ENCODE measurements around the gene LYPD6.
A peak's percentile ranks its signal among the peaks of the same experiment; 100 is the strongest.

The LYPD6 gene

GRCh38 chr2:149410701-149411484 is 80.5 kb downstream of the LYPD6 start:
- TF ChIP-seq CTCF (IDR thresholded peaks at IDR 0.05; ENCODE audit: insufficient read depth, low read depth, low read length, missing control alignments): no peak
- peak; percentile 98 for DNase-seq (ENCODE audit: low read depth)
- no peak overlapping the region for H3K4me3 ChIP-seq (ENCODE audit: low read length)

- H3K4me3 ChIP-seq (ENCODE audit: low read length): no peak overlapping the region
- DNase-seq (ENCODE audit: low read depth): no peak
- TF ChIP-seq CTCF (IDR thresholded peaks at IDR 0.05; ENCODE audit: insufficient read depth, low read depth, low read length, missing control alignments): no peak
These were observed 83.1 kb downstream of the LYPD6 start for GRCh38 chr2:149413487-149413886.

- no peak overlapping the region for H3K4me3 ChIP-seq (ENCODE audit: low read length)
- TF ChIP-seq CTCF (IDR thresholded peaks at IDR 0.05; ENCODE audit: insufficient read depth, low read depth, low read length, missing control alignments): no peak
- no peak for DNase-seq (ENCODE audit: low read depth)
These were observed 84.7 kb downstream of the LYPD6 start for GRCh38 chr2:149415086-149415485.

GRCh38 chr2:149418065-149418464 is 87.7 kb downstream of the LYPD6 start:
- no peak for TF ChIP-seq CTCF (IDR thresholded peaks at IDR 0.05; ENCODE audit: insufficient read depth, low read depth, low read length, missing control alignments)
- H3K4me3 ChIP-seq (ENCODE audit: low read length): no peak overlapping the region
- DNase-seq (ENCODE audit: low read depth): peak; percentile 41

- no peak for DNase-seq (ENCODE audit: low read depth)
These were observed 89.9 kb downstream of the LYPD6 start for GRCh38 chr2:149420053-149420963.

GRCh38 chr2:149421791-149422190 is 91.4 kb downstream of the LYPD6 start:
- DNase-seq (ENCODE audit: low read depth): no peak
- no peak for TF ChIP-seq CTCF (IDR thresholded peaks at IDR 0.05; ENCODE audit: insufficient read depth, low read depth, low read length, missing control alignments)
- H3K4me3 ChIP-seq (ENCODE audit: low read length): no peak overlapping the region

More at GRCh38 chr2:149420053-149420963, 89.9 kb downstream of the LYPD6 start:
- no peak for TF ChIP-seq CTCF (IDR thresholded peaks at IDR 0.05; ENCODE audit: insufficient read depth, low read depth, low read length, missing control alignments)
- H3K4me3 ChIP-seq (ENCODE audit: low read length): no peak overlapping the region

Measured in epithelial cell of esophagus (primary cell).